Endodermal cell (in vitro differentiated cells): Measurements from ENCODE around the gene MIEN1. TPM values are rescaled to one million over a fixed set of nuclear protein-coding genes. Genes with fewer than 3 reads are reported as not detected.

Experiments
- DNase-seq: peaks from one replicate; pipeline ENCODE4 v3.0.0-alpha.2; 2017
- H3K27ac ChIP-seq: 2 replicates; pipeline ENCODE4 v1.5.1; 2013; ENCODE audit warnings: mild to moderate bottlenecking, low read depth, low read length, moderate library complexity
- H3K27me3 ChIP-seq: 2 replicates; pipeline ENCODE4 v1.6.1; 2013; ENCODE audit warnings: mild to moderate bottlenecking, low read length, moderate library complexity; ENCODE audit not compliant: insufficient read depth, control insufficient read depth, poor library complexity, severe bottlenecking
- H3K36me3 ChIP-seq: 2 replicates; pipeline ENCODE4 v1.7.0; 2013; ENCODE audit warnings: mild to moderate bottlenecking, low read length, moderate library complexity; ENCODE audit not compliant: control insufficient read depth, insufficient read depth
- H3K4me1 ChIP-seq: one replicate; pipeline ENCODE4 v1.7.0; 2013; ENCODE audit warnings: low read length; ENCODE audit not compliant: control insufficient read depth, insufficient read depth
- H3K4me3 ChIP-seq: 2 replicates; pipeline ENCODE4 v1.5.1; 2013; ENCODE audit warnings: mild to moderate bottlenecking, low read length, moderate library complexity
- H3K9ac ChIP-seq: 2 replicates; pipeline ENCODE4 v1.6.1; 2013; ENCODE audit warnings: mild to moderate bottlenecking, low read length, moderate library complexity; ENCODE audit not compliant: poor library complexity, severe bottlenecking; ENCODE audit errors: extremely low read depth
- H3K9me3 ChIP-seq: 2 replicates; pipeline ENCODE4 v1.6.1; 2013; ENCODE audit warnings: mild to moderate bottlenecking, low read length, moderate library complexity; ENCODE audit not compliant: control insufficient read depth
- H3K27ac Mint-ChIP-seq: 2 replicates; pipeline ENCODE4 v1.8.0; 2020; ENCODE audit warnings: mixed read lengths
- H3K27me3 Mint-ChIP-seq: 2 replicates; pipeline ENCODE4 v1.8.0; 2021; ENCODE audit warnings: mild to moderate bottlenecking, mixed read lengths; ENCODE audit not compliant: insufficient read depth
- H3K36me3 Mint-ChIP-seq: 2 replicates; pipeline ENCODE4 v1.8.0; 2020; ENCODE audit warnings: low read depth, mixed read lengths
- H3K4me1 Mint-ChIP-seq: 2 replicates; pipeline ENCODE4 v1.8.0; 2020; ENCODE audit warnings: mixed read lengths
- H3K4me3 Mint-ChIP-seq: 2 replicates; pipeline ENCODE4 v1.8.0; 2020; ENCODE audit warnings: mild to moderate bottlenecking, moderate library complexity, mixed read lengths
- H3K9me3 Mint-ChIP-seq: 2 replicates; pipeline ENCODE4 v1.8.0; 2020; ENCODE audit warnings: mild to moderate bottlenecking, mixed read lengths
- CTCF ChIP-seq: fragments of 200-600 bp; sonication (generic); conservative IDR thresholded peaks from 2 replicates; pipeline ENCODE4 v1.5.0; 2021; ENCODE audit warnings: antibody characterized with exemption, mild to moderate bottlenecking
- WGBS, 2 experiments: methylation state at CpG; one replicate each; pipeline versions ENCODE4 v1.1.5 to v1.1.7; 2013; ENCODE audit warnings: missing lambda C conversion rate in 2 of 2, mixed read lengths in 1 of 2; ENCODE audit not compliant: insufficient coverage in 1 of 2, insufficient read length in 1 of 2; 5-methylcytosine and 5-hydroxymethylcytosine counted together
- total RNA-seq, 2 donors: library from RNA; stranded (reverse); fragmentation: NEBNext Ultra II Directional in 1 of 2; extraction: Animal tissue kit (Norgen Biotek cat#: 25700) in 1 of 2; gene quantifications; 2 replicates in 1 of 2; 3 replicates in 1 of 2; pipeline ENCODE4 v1.2.1, GENCODE V29; 2021

MIEN1 gene
- total RNA-seq, 2 donors from 2014 or later: 42.6 to 57.0 TPM

- Mint-ChIP-seq H3K9me3 (no peaks in the 10 kb centered on the region), H3K36me3 (peaks cover 12% of the 10 kb centered on the region), H3K27me3 (no peaks in the 10 kb centered on the region), H3K4me3 (peak overlapping the region; percentile 10), H3K27ac (peak overlapping the region; percentile 13), H3K4me1 (peaks cover 55% of the 10 kb centered on the region)
- Histone ChIP-seq H3K27ac (no peak overlapping the region), H3K9ac (no peak overlapping the region), H3K4me3 (no peak overlapping the region), H3K4me1 (peaks cover 13% of the 10 kb centered on the region), H3K9me3 (no peaks in the 10 kb centered on the region), H3K27me3 (no peaks in the 10 kb centered on the region), H3K36me3 (peaks cover 20% of the 10 kb centered on the region)
- WGBS, 2 experiments: 91 to 95% methylated on average over 2 to 5 of the region's 5 CpGs
- no peak for TF ChIP-seq CTCF
- no peak for DNase-seq
Measured at GRCh38 chr17:39703913-39704312, 26.4 kb downstream of the MIEN1 start.

- H3K4me1 ChIP-seq: peaks cover 13% of the 10 kb centered on the region
- H3K9me3 Mint-ChIP-seq: no peaks in the 10 kb centered on the region
- H3K27me3 ChIP-seq: no peaks in the 10 kb centered on the region
- DNase-seq: no peak
- peak overlapping the region; percentile 10 for H3K4me3 Mint-ChIP-seq
- H3K36me3 ChIP-seq: peaks cover 13% of the 10 kb centered on the region
- H3K27ac ChIP-seq: no peak overlapping the region
- peaks cover 7% of the 10 kb centered on the region for H3K36me3 Mint-ChIP-seq
- no peak for TF ChIP-seq CTCF
- H3K27me3 Mint-ChIP-seq: no peaks in the 10 kb centered on the region
- whole genome bisulfite sequencing, 2 experiments: 86 to 89% methylated on average over 6 to 11 of the region's 12 CpGs
- H3K27ac Mint-ChIP-seq: peak overlapping the region; percentile 30
- H3K9me3 ChIP-seq: no peaks in the 10 kb centered on the region
- H3K4me3 ChIP-seq: peak overlapping the region; percentile 28
- H3K4me1 Mint-ChIP-seq: peaks cover 57% of the 10 kb centered on the region
- no peak overlapping the region for H3K9ac ChIP-seq
Measured at GRCh38 chr17:39702901-39703893, 27.1 kb downstream of the MIEN1 start.

GRCh38 chr17:39701784-39702422 is 28.4 kb downstream of the MIEN1 start:
- peak overlapping the region; percentile 89 for H3K9ac ChIP-seq
- WGBS, 2 experiments: 75 to 94% methylated on average over 2 to 4 of the region's 4 CpGs
- H3K4me3 ChIP-seq: peak overlapping the region; percentile 93
- H3K9me3 ChIP-seq: no peaks in the 10 kb centered on the region
- no peak for DNase-seq
- peaks cover 13% of the 10 kb centered on the region for H3K4me1 ChIP-seq
- peaks cover 2% of the 10 kb centered on the region for H3K36me3 ChIP-seq
- Mint-ChIP-seq H3K9me3 (no peaks in the 10 kb centered on the region), H3K27ac (peak overlapping the region; percentile 75), H3K27me3 (peaks cover 5% of the 10 kb centered on the region), H3K4me3 (peak overlapping the region; percentile 90), H3K4me1 (peaks cover 58% of the 10 kb centered on the region), H3K36me3 (peaks cover under 1% of the 10 kb centered on the region)
- no peak for TF ChIP-seq CTCF
- no peak overlapping the region for H3K27ac ChIP-seq
- no peaks in the 10 kb centered on the region for H3K27me3 ChIP-seq
